Ovary (tissue), 3 donors: Measurements from ENCODE around the gene TWNK.

Experiments
- POLR2A ChIP-seq: fragments of 450-650 bp; IDR thresholded peaks from one replicate; pipeline ENCODE4 v1.6.1; 2017; ENCODE audit warnings: antibody characterized with exemption, mild to moderate bottlenecking, moderate library complexity
- TF ChIP-seq, protein P1 (sequence below), 3 donors: fragments of 450-650 bp in 2 of 3; fragments of 200-600 bp in 1 of 3; IDR thresholded peaks; one replicate each; pipeline versions ENCODE4 v1.5.1 to v1.8.0; 2016 to 2022; ENCODE audit warnings: antibody characterized with exemption in 3 of 3, mild to moderate bottlenecking in 1 of 3
- donor health status: DM: no; HTN: no; CAD: no.

DNA sequence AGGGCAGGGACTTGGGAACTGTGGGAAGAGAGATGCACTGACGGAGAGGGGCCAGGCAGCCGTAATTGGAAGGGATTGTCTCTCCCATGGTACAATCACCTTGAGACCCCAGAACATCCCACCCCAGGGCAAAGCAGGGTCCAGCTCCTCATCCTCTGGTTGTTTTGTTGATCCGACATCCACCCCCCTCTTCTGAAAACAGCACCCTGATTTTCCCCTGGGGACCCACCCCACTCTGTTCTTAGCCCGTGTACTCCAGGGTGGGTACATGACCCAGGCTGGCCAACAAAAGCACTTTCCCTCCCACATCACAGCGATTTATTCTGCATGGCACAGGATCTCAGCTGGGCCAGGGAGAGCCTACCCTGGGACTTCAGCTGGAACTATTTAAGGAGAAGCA lies 29.5 kb downstream of the TWNK start:
- TF ChIP-seq, protein P1, sequence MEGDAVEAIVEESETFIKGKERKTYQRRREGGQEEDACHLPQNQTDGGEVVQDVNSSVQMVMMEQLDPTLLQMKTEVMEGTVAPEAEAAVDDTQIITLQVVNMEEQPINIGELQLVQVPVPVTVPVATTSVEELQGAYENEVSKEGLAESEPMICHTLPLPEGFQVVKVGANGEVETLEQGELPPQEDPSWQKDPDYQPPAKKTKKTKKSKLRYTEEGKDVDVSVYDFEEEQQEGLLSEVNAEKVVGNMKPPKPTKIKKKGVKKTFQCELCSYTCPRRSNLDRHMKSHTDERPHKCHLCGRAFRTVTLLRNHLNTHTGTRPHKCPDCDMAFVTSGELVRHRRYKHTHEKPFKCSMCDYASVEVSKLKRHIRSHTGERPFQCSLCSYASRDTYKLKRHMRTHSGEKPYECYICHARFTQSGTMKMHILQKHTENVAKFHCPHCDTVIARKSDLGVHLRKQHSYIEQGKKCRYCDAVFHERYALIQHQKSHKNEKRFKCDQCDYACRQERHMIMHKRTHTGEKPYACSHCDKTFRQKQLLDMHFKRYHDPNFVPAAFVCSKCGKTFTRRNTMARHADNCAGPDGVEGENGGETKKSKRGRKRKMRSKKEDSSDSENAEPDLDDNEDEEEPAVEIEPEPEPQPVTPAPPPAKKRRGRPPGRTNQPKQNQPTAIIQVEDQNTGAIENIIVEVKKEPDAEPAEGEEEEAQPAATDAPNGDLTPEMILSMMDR (IDR thresholded peaks at IDR 0.05): no peak
- no peak for TF ChIP-seq POLR2A
